GM23338 (cell line): Measurements from ENCODE around the gene DNAJC13. TPM values are rescaled to one million over a fixed set of nuclear protein-coding genes. Genes with fewer than 3 reads are reported as not detected.

Source experiments
- ATAC-seq: fragments of 200-7000 bp; cut with Tn5 transposase; 3 replicates; pipeline ENCODE4 v1.9.1; 2020
- DNase-seq: peaks from one replicate; pipeline ENCODE4 v3.0.0-alpha.2; 2015; ENCODE audit warnings: low spot score
- H2AFZ ChIP-seq: fragments of 200-600 bp; sonication (generic); 2 replicates; pipeline ENCODE4 v1.8.0; 2016; ENCODE audit warnings: antibody characterized with exemption, mild to moderate bottlenecking, moderate library complexity
- H3F3A ChIP-seq: fragments of 200-600 bp; sonication (generic); replicated peaks from 2 replicates; pipeline ENCODE4 v1.8.0; 2017; ENCODE audit warnings: antibody characterized with exemption, mixed run types, low read depth
- H3K27ac ChIP-seq: fragments of 200-600 bp; sonication (generic); 2 replicates; pipeline ENCODE4 v1.6.1; 2016; ENCODE audit warnings: low read depth
- H3K27me3 ChIP-seq: fragments of 200-600 bp; sonication (generic); 2 replicates; pipeline ENCODE4 v1.8.0; 2016; ENCODE audit warnings: mild to moderate bottlenecking, mixed run types, moderate library complexity; ENCODE audit not compliant: insufficient read depth
- H3K36me3 ChIP-seq: fragments of 200-600 bp; sonication (generic); 2 replicates; pipeline ENCODE4 v1.8.0; 2016; ENCODE audit warnings: mild to moderate bottlenecking; ENCODE audit not compliant: insufficient read depth
- H3K4me1 ChIP-seq: fragments of 200-600 bp; sonication (generic); 2 replicates; pipeline ENCODE4 v1.8.0; 2016; ENCODE audit warnings: mild to moderate bottlenecking, moderate library complexity; ENCODE audit not compliant: insufficient read depth
- H3K4me2 ChIP-seq: fragments of 200-600 bp; sonication (generic); 2 replicates; pipeline ENCODE4 v1.7.1; 2017; ENCODE audit warnings: mixed run types
- H3K4me3 ChIP-seq: fragments of 200-600 bp; sonication (generic); 2 replicates; pipeline ENCODE4 v1.6.1; 2016; ENCODE audit warnings: mixed run types
- H3K79me2 ChIP-seq: fragments of 200-600 bp; sonication (generic); replicated peaks from 2 replicates; pipeline ENCODE4 v1.8.0; 2017; ENCODE audit warnings: mild to moderate bottlenecking; ENCODE audit not compliant: insufficient read depth
- H3K9me2 ChIP-seq: fragments of 200-600 bp; sonication (generic); 2 replicates; pipeline ENCODE4 v1.8.0; 2017; ENCODE audit not compliant: insufficient read depth
- H4K20me1 ChIP-seq: fragments of 200-600 bp; sonication (generic); replicated peaks from 2 replicates; pipeline ENCODE4 v1.8.0; 2017; ENCODE audit warnings: mild to moderate bottlenecking; ENCODE audit not compliant: insufficient read depth
- H3K27ac Mint-ChIP-seq: 2 replicates; pipeline ENCODE4 v1.8.0; 2020; ENCODE audit warnings: inconsistent platforms, mild to moderate bottlenecking, moderate library complexity, mixed read lengths
- H3K27me3 Mint-ChIP-seq: 3 replicates; pipeline ENCODE4 v1.8.0; 2022; ENCODE audit warnings: low read depth, mild to moderate bottlenecking, moderate library complexity, mixed read lengths, inconsistent platforms; ENCODE audit not compliant: insufficient read depth, poor library complexity
- H3K36me3 Mint-ChIP-seq: 3 replicates; pipeline ENCODE4 v1.8.0; 2021; ENCODE audit warnings: low read depth, mild to moderate bottlenecking, inconsistent platforms, moderate library complexity, mixed read lengths
- H3K4me1 Mint-ChIP-seq: 3 replicates; pipeline ENCODE4 v1.8.0; 2020; ENCODE audit warnings: mild to moderate bottlenecking, inconsistent platforms, mixed read lengths
- H3K4me3 Mint-ChIP-seq: 3 replicates; pipeline ENCODE4 v1.8.0; 2021; ENCODE audit warnings: moderate library complexity, mild to moderate bottlenecking, inconsistent platforms, mixed read lengths
- H3K9me3 Mint-ChIP-seq: 3 replicates; pipeline ENCODE4 v1.8.0; 2020; ENCODE audit warnings: moderate library complexity, mild to moderate bottlenecking, inconsistent platforms, mixed read lengths
- ETS1 ChIP-seq: IDR thresholded peaks from 2 replicates; pipeline ENCODE4 v1.6.1; 2016; ENCODE audit warnings: antibody characterized with exemption
- EZH2 ChIP-seq: fragments of 200-600 bp; sonication (generic); IDR thresholded peaks from one replicate; pipeline ENCODE4 v1.8.0; 2017; ENCODE audit warnings: antibody characterized with exemption, mild to moderate bottlenecking, low read depth; ENCODE audit not compliant: unreplicated experiment
- JUNB ChIP-seq: IDR thresholded peaks from one replicate; pipeline ENCODE4 v1.6.1; 2016; ENCODE audit warnings: antibody characterized with exemption; ENCODE audit not compliant: unreplicated experiment
- NANOG ChIP-seq: IDR thresholded peaks from 2 replicates; pipeline ENCODE4 v1.6.1; 2016; ENCODE audit warnings: antibody characterized with exemption, borderline replicate concordance
- POLR2AphosphoS5 ChIP-seq: IDR thresholded peaks from 2 replicates; pipeline ENCODE4 v1.6.1; 2016; ENCODE audit warnings: antibody characterized with exemption, low read depth
- STAT1 ChIP-seq: IDR thresholded peaks from one replicate; pipeline ENCODE4 v1.6.1; 2016; ENCODE audit warnings: antibody characterized with exemption; ENCODE audit not compliant: unreplicated experiment
- polyA plus RNA-seq: library from polyadenylated mRNA; unstranded; fragments of >200 nt; fragmentation: Nextera tagmentation; extraction: Ambion mirVana; gene quantifications from 2 replicates; pipeline ENCODE4 v1.2.1, GENCODE V29; 2016
- total RNA-seq: library from RNA; depleted of rRNA; stranded (reverse); fragments of >200 nt; shearing (Covaris generic); gene quantifications from 2 replicates; pipeline ENCODE4 v1.2.3, GENCODE V29; 2014
- TF ChIP-seq, protein P1 (sequence below), 2 experiments: fragments of 200-600 bp in 1 of 2; sonication (generic) in 1 of 2; conservative IDR thresholded peaks; 2 replicates each; pipeline versions ENCODE4 v1.5.1 to v1.6.1; 2016 to 2017; ENCODE audit warnings: antibody characterized with exemption in 2 of 2, low read depth in 2 of 2, mild to moderate bottlenecking in 2 of 2, moderate library complexity in 1 of 2
- TF ChIP-seq, protein P2 (sequence below): fragments of 250-450 bp; sonication (Bioruptor Pico); IDR thresholded peaks from 2 replicates; pipeline ENCODE4 v1.5.0; 2020; ENCODE audit warnings: mild to moderate bottlenecking, moderate library complexity

DNAJC13 gene
- total and polyA plus RNA-seq, 2 experiments from 2014 or later, result 8.3 to 33.6 TPM

- Histone ChIP-seq H3F3A (no peaks in the 10 kb centered on the region), H3K9me2 (no peaks in the 10 kb centered on the region), H2AFZ (no peak overlapping the region), H3K4me3 (no peak overlapping the region), H4K20me1 (no peaks in the 10 kb centered on the region), H3K36me3 (no peaks in the 10 kb centered on the region), H3K4me1 (no peaks in the 10 kb centered on the region), H3K27me3 (no peaks in the 10 kb centered on the region), H3K79me2 (no peaks in the 10 kb centered on the region), H3K27ac (no peak overlapping the region), H3K4me2 (no peak overlapping the region)
- Mint-ChIP-seq H3K9me3 (no peaks in the 10 kb centered on the region), H3K4me1 (0 out of 3 replicates have a peak, but pooled peaks cover 2% of the 10 kb centered on the region), H3K36me3 (peaks cover 6% of the 10 kb centered on the region; the same call in 1 of the 3 replicates), H3K27ac (no peak overlapping the region), H3K4me3 (no peak overlapping the region), H3K27me3 (no peaks in the 10 kb centered on the region)
- DNase-seq (no peak), ATAC-seq (no peak)
- no peak for TF ChIP-seq JUNB
- TF ChIP-seq STAT1, result no peak
- no peak for TF ChIP-seq EZH2
- TF ChIP-seq ETS1, result no peak
- TF ChIP-seq, protein P1, sequence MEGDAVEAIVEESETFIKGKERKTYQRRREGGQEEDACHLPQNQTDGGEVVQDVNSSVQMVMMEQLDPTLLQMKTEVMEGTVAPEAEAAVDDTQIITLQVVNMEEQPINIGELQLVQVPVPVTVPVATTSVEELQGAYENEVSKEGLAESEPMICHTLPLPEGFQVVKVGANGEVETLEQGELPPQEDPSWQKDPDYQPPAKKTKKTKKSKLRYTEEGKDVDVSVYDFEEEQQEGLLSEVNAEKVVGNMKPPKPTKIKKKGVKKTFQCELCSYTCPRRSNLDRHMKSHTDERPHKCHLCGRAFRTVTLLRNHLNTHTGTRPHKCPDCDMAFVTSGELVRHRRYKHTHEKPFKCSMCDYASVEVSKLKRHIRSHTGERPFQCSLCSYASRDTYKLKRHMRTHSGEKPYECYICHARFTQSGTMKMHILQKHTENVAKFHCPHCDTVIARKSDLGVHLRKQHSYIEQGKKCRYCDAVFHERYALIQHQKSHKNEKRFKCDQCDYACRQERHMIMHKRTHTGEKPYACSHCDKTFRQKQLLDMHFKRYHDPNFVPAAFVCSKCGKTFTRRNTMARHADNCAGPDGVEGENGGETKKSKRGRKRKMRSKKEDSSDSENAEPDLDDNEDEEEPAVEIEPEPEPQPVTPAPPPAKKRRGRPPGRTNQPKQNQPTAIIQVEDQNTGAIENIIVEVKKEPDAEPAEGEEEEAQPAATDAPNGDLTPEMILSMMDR (conservative IDR thresholded peaks at IDR 0.05; ENCODE audit: low read depth in 2 of 2), result no peak
- no peak for TF ChIP-seq NANOG
- TF ChIP-seq, protein P2, sequence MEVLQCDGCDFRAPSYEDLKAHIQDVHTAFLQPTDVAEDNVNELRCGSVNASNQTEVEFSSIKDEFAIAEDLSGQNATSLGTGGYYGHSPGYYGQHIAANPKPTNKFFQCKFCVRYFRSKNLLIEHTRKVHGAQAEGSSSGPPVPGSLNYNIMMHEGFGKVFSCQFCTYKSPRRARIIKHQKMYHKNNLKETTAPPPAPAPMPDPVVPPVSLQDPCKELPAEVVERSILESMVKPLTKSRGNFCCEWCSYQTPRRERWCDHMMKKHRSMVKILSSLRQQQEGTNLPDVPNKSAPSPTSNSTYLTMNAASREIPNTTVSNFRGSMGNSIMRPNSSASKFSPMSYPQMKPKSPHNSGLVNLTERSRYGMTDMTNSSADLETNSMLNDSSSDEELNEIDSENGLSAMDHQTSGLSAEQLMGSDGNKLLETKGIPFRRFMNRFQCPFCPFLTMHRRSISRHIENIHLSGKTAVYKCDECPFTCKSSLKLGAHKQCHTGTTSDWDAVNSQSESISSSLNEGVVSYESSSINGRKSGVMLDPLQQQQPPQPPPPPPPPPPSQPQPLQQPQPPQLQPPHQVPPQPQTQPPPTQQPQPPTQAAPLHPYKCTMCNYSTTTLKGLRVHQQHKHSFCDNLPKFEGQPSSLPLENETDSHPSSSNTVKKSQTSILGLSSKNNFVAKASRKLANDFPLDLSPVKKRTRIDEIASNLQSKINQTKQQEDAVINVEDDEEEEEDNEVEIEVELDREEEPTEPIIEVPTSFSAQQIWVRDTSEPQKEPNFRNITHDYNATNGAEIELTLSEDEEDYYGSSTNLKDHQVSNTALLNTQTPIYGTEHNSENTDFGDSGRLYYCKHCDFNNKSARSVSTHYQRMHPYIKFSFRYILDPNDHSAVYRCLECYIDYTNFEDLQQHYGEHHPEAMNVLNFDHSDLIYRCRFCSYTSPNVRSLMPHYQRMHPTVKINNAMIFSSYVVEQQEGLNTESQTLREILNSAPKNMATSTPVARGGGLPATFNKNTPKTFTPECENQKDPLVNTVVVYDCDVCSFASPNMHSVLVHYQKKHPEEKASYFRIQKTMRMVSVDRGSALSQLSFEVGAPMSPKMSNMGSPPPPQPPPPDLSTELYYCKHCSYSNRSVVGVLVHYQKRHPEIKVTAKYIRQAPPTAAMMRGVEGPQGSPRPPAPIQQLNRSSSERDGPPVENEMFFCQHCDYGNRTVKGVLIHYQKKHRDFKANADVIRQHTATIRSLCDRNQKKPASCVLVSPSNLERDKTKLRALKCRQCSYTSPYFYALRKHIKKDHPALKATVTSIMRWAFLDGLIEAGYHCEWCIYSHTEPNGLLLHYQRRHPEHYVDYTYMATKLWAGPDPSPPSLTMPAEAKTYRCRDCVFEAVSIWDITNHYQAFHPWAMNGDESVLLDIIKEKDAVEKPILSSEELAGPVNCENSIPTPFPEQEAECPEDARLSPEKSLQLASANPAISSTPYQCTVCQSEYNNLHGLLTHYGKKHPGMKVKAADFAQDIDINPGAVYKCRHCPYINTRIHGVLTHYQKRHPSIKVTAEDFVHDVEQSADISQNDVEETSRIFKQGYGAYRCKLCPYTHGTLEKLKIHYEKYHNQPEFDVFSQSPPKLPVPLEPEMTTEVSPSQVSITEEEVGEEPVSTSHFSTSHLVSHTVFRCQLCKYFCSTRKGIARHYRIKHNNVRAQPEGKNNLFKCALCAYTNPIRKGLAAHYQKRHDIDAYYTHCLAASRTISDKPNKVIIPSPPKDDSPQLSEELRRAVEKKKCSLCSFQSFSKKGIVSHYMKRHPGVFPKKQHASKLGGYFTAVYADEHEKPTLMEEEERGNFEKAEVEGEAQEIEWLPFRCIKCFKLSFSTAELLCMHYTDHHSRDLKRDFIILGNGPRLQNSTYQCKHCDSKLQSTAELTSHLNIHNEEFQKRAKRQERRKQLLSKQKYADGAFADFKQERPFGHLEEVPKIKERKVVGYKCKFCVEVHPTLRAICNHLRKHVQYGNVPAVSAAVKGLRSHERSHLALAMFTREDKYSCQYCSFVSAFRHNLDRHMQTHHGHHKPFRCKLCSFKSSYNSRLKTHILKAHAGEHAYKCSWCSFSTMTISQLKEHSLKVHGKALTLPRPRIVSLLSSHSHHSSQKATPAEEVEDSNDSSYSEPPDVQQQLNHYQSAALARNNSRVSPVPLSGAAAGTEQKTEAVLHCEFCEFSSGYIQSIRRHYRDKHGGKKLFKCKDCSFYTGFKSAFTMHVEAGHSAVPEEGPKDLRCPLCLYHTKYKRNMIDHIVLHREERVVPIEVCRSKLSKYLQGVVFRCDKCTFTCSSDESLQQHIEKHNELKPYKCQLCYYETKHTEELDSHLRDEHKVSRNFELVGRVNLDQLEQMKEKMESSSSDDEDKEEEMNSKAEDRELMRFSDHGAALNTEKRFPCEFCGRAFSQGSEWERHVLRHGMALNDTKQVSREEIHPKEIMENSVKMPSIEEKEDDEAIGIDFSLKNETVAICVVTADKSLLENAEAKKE (CRISPR knock-in tag), result no peak
- TF ChIP-seq POLR2AphosphoS5, result no peak
Observed at GRCh38 chr3:132544130-132544529, 126.8 kb downstream of the DNAJC13 start.
